Measurements from ENCODE around the gene C1orf167. TPM values are rescaled to one million over a fixed set of nuclear protein-coding genes. Genes with fewer than 3 reads are reported as not detected.

Gene C1orf167
- total and polyA plus RNA-seq, 8 donors = 0.24 to 14.4 (median 0.64) TPM; not detected in 3

GRCh38 chr1:11831945-11832725 lies 70.1 kb downstream of the C1orf167 start:
- Histone ChIP-seq H3K27ac (no peak overlapping the region), H3K27me3 (no peaks in the 10 kb centered on the region), H3K9me3 (no peaks in the 10 kb centered on the region), H3K4me1 (no peaks in the 10 kb centered on the region), H3K36me3 (peaks cover 0 to 98% of the 10 kb centered on the region in 2 donors), H3K4me3 (no peak overlapping the region)
- ATAC-seq (no peak), DNase-seq (no peak)
- TF ChIP-seq CTCF (IDR thresholded peaks at IDR 0.05) = no peak
- intact Hi-C loops (cut with DNase I) = no loop called here

GRCh38 chr1:11833497-11833896 lies 71.5 kb downstream of the C1orf167 start:
- no peaks in the 10 kb centered on the region for H3K27me3 ChIP-seq
- peaks cover 0 to 98% of the 10 kb centered on the region in 2 donors for H3K36me3 ChIP-seq
- intact Hi-C loops (cut with DNase I) = no loop called here
- TF ChIP-seq CTCF (IDR thresholded peaks at IDR 0.05) = no peak
- ATAC-seq (no peak), DNase-seq (no peak)
- H3K9me3 ChIP-seq = no peaks in the 10 kb centered on the region
- no peak overlapping the region for H3K27ac ChIP-seq
- no peak overlapping the region for H3K4me3 ChIP-seq
- no peaks in the 10 kb centered on the region for H3K4me1 ChIP-seq

- Histone ChIP-seq H3K27me3 (no peaks in the 10 kb centered on the region), H3K4me1 (no peaks in the 10 kb centered on the region), H3K4me3 (no peak overlapping the region), H3K36me3 (peaks cover 0 to 98% of the 10 kb centered on the region in 2 donors), H3K9me3 (no peaks in the 10 kb centered on the region), H3K27ac (no peak overlapping the region)
- no peak for TF ChIP-seq CTCF (IDR thresholded peaks at IDR 0.05)
- ATAC-seq (no peak), DNase-seq (no peak)
- intact Hi-C loops (cut with DNase I) = no loop called here
Observed at GRCh38 chr1:11833900-11834299, 71.9 kb downstream of the C1orf167 start.

- Histone ChIP-seq H3K27ac (no peak overlapping the region), H3K4me3 (no peak overlapping the region), H3K9me3 (no peaks in the 10 kb centered on the region), H3K4me1 (no peaks in the 10 kb centered on the region), H3K36me3 (peaks cover 0 to 99% of the 10 kb centered on the region in 2 donors), H3K27me3 (no peaks in the 10 kb centered on the region)
- intact Hi-C loops (cut with DNase I) = loop anchor here in 1 of 2 donors (5.0 kb wide), 1 partner anchor 57 kb away; no protein-coding TSS in a partner anchor
- DNase-seq (no peak), ATAC-seq (no peak)
- no peak for TF ChIP-seq CTCF (IDR thresholded peaks at IDR 0.05)
Observed at GRCh38 chr1:11835441-11836225, 73.6 kb downstream of the C1orf167 start.
